ENCODE measurements around the gene EIF2S3B. TPM values are rescaled to one million over a fixed set of nuclear protein-coding genes. Genes with fewer than 3 reads are reported as not detected.

Gene EIF2S3B
- total RNA-seq, 6 experiments from 2014 or later = 0.43 to 0.81 (median 0.54) TPM

- no peak for DNase-seq
- Mint-ChIP-seq H3K4me3 (no peak overlapping the region), H3K27ac (no peak overlapping the region), H3K9me3 (peaks cover 4% of the 10 kb centered on the region; the same call in 1 of the 2 replicates), H3K36me3 (ENCODE audit: low read depth) (no peaks in the 10 kb centered on the region), H3K4me1 (ENCODE audit: low read depth) (no peaks in the 10 kb centered on the region), H3K27me3 (ENCODE audit: insufficient read depth) (peaks cover 7% of the 10 kb centered on the region)
- no peak for TF ChIP-seq CTCF (IDR thresholded peaks at IDR 0.05)
These were observed 6.2 kb downstream of the EIF2S3B start for GRCh38 chr12:10511756-10512355.

- Mint-ChIP-seq H3K27ac (no peak overlapping the region), H3K36me3 (ENCODE audit: low read depth) (no peaks in the 10 kb centered on the region), H3K27me3 (ENCODE audit: insufficient read depth) (peaks cover 7% of the 10 kb centered on the region), H3K9me3 (peaks cover 4% of the 10 kb centered on the region; the same call in 1 of the 2 replicates), H3K4me1 (ENCODE audit: low read depth) (no peaks in the 10 kb centered on the region), H3K4me3 (no peak overlapping the region)
- TF ChIP-seq CTCF (IDR thresholded peaks at IDR 0.05) = no peak
- no peak for DNase-seq
These were observed 7.1 kb downstream of the EIF2S3B start for GRCh38 chr12:10512798-10513197.

DNA sequence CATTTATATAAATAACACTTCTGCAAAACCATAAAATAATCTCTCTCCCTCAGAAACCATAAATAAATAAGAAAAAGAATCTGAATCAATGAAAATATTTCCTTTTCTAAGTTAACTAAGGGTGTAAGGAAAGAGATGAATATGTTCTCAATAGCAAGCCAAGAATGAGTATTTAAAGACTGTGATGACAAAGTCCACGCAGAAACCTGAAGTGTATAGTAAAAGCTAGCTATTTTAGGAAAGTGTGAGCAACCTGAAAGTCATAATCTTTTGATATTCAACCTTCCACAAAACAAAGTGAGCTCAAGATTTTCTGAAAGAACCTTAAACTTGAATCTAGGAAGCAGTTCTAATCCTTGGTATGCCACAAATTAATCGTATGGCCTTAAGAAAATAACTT, 15.9 kb downstream of the EIF2S3B start:
- Mint-ChIP-seq H3K4me1 (ENCODE audit: low read depth) (no peaks in the 10 kb centered on the region), H3K27me3 (ENCODE audit: insufficient read depth) (peaks cover 6% of the 10 kb centered on the region), H3K36me3 (ENCODE audit: low read depth) (no peaks in the 10 kb centered on the region), H3K4me3 (no peak overlapping the region), H3K9me3 (no peaks in the 10 kb centered on the region), H3K27ac (no peak overlapping the region)
- TF ChIP-seq CTCF (IDR thresholded peaks at IDR 0.05) = no peak
- DNase-seq = no peak

- TF ChIP-seq CTCF (IDR thresholded peaks at IDR 0.05) = no peak
- Mint-ChIP-seq H3K4me3 (no peak overlapping the region), H3K27me3 (ENCODE audit: insufficient read depth) (peaks cover 8% of the 10 kb centered on the region), H3K36me3 (ENCODE audit: low read depth) (no peaks in the 10 kb centered on the region), H3K9me3 (no peaks in the 10 kb centered on the region), H3K4me1 (ENCODE audit: low read depth) (no peaks in the 10 kb centered on the region), H3K27ac (no peak overlapping the region)
- DNase-seq = no peak
These were observed 22.7 kb downstream of the EIF2S3B start for GRCh38 chr12:10528174-10528953.

- Mint-ChIP-seq H3K36me3 (ENCODE audit: low read depth) (no peaks in the 10 kb centered on the region), H3K27me3 (ENCODE audit: insufficient read depth) (peaks cover 6% of the 10 kb centered on the region), H3K4me1 (ENCODE audit: low read depth) (no peaks in the 10 kb centered on the region), H3K9me3 (no peaks in the 10 kb centered on the region), H3K27ac (no peak overlapping the region), H3K4me3 (no peak overlapping the region)
- DNase-seq = no peak
- TF ChIP-seq CTCF (IDR thresholded peaks at IDR 0.05) = no peak
These were observed 23.9 kb downstream of the EIF2S3B start for GRCh38 chr12:10529603-10530002.
